ENCODE results near the gene PIEZO2. TPM values are rescaled to one million over a fixed set of nuclear protein-coding genes. Genes with fewer than 3 reads are reported as not detected.

PIEZO2 gene
- total and polyA plus RNA-seq, 2 donors (not counting 1 experiment from before 2014, with no cell fraction given), result not detected

- no peak for TF ChIP-seq EZH2 (IDR thresholded peaks at IDR 0.05; ENCODE audit: borderline replicate concordance, insufficient read depth, low read depth, low read length, poor library complexity, severe bottlenecking)
- no peak overlapping the region for H3K4me3 Mint-ChIP-seq
- Histone ChIP-seq H3K27me3 (replicated peaks in 1 of 4; ENCODE audit: control extremely low read depth in 1 of 4, control insufficient read depth in 3 of 4, insufficient read depth in 4 of 4, low read length in 3 of 4) (no peaks in the 10 kb centered on the region), H3K9ac (ENCODE audit: low read length) (no peak overlapping the region), H4K20me1 (ENCODE audit: control insufficient read depth, insufficient read depth, low read length, poor library complexity, severe bottlenecking) (no peaks in the 10 kb centered on the region), H3K9me3 (ENCODE audit: control extremely low read depth in 1 of 3, control insufficient read depth in 2 of 3, insufficient read depth in 1 of 3, low read length in 2 of 3) (no peaks in the 10 kb centered on the region), H3K4me3 (ENCODE audit: control extremely low read depth in 1 of 5, extremely low read depth in 1 of 5, insufficient read depth in 1 of 5, low read depth in 2 of 5, low read length in 4 of 5) (no peak overlapping the region), H3K79me2 (ENCODE audit: control insufficient read depth, insufficient read depth, low read length) (no peaks in the 10 kb centered on the region), H3K36me3 (replicated peaks in 1 of 2; ENCODE audit: control extremely low read depth in 1 of 2, control insufficient read depth in 1 of 2, extremely low read depth in 1 of 2, insufficient read depth in 2 of 2, low read length in 1 of 2) (no peaks in the 10 kb centered on the region), H3K4me2 (replicated peaks; ENCODE audit: low read depth, low read length, poor library complexity, severe bottlenecking) (no peak overlapping the region), H2AFZ (ENCODE audit: insufficient read depth, low read depth, low read length, poor library complexity, severe bottlenecking) (no peak overlapping the region), H3K27ac (ENCODE audit: low read length in 2 of 2) (no peak overlapping the region), H3K4me1 (ENCODE audit: control insufficient read depth in 2 of 2, insufficient read depth in 2 of 2, low read length in 2 of 2) (no peaks in the 10 kb centered on the region)
- ChIA-PET CTCF (no interaction called here), POLR2A (no interaction called here)
- intact Hi-C loops (cut with micrococcal nuclease), result no loop called here
- H3K27ac Mint-ChIP-seq, result no peak overlapping the region
- no peak for DNase-seq
- H3K9me3 Mint-ChIP-seq (ENCODE audit: insufficient read depth), result no peaks in the 10 kb centered on the region
- WGBS (ENCODE audit: insufficient coverage), result 100% methylated on average over 1 of the region's 3 CpGs
- no peak for ATAC-seq (ENCODE audit: low read depth)
- peaks cover 14% of the 10 kb centered on the region for H3K27me3 Mint-ChIP-seq
- no peaks in the 10 kb centered on the region for H3K4me1 Mint-ChIP-seq
Measured at GRCh38 chr18:11165138-11165537, 15.8 kb upstream of the PIEZO2 start.

GRCh38 chr18:11163665-11164064 lies 14.3 kb upstream of the PIEZO2 start:
- peaks cover 23% of the 10 kb centered on the region for H3K27me3 Mint-ChIP-seq
- H3K9me3 Mint-ChIP-seq (ENCODE audit: insufficient read depth), result no peaks in the 10 kb centered on the region
- TF ChIP-seq EZH2 (IDR thresholded peaks at IDR 0.05; ENCODE audit: borderline replicate concordance, insufficient read depth, low read depth, low read length, poor library complexity, severe bottlenecking) (no peak), CTCF (IDR thresholded peaks at IDR 0.05) (no peak)
- Histone ChIP-seq H3K9ac (ENCODE audit: low read length) (no peak overlapping the region), H2AFZ (ENCODE audit: insufficient read depth, low read depth, low read length, poor library complexity, severe bottlenecking) (no peak overlapping the region), H4K20me1 (ENCODE audit: control insufficient read depth, insufficient read depth, low read length, poor library complexity, severe bottlenecking) (no peaks in the 10 kb centered on the region), H3K4me2 (replicated peaks; ENCODE audit: low read depth, low read length, poor library complexity, severe bottlenecking) (no peak overlapping the region), H3K9me3 (ENCODE audit: control extremely low read depth in 1 of 3, control insufficient read depth in 2 of 3, insufficient read depth in 1 of 3, low read length in 2 of 3) (no peaks in the 10 kb centered on the region), H3K4me1 (ENCODE audit: control insufficient read depth in 2 of 2, insufficient read depth in 2 of 2, low read length in 2 of 2) (no peaks in the 10 kb centered on the region), H3K27me3 (replicated peaks in 1 of 4; ENCODE audit: control extremely low read depth in 1 of 4, control insufficient read depth in 3 of 4, insufficient read depth in 4 of 4, low read length in 3 of 4) (peaks cover 0 to 2% (median 0%) of the 10 kb centered on the region in 4 experiments), H3K36me3 (replicated peaks in 1 of 2; ENCODE audit: control extremely low read depth in 1 of 2, control insufficient read depth in 1 of 2, extremely low read depth in 1 of 2, insufficient read depth in 2 of 2, low read length in 1 of 2) (no peaks in the 10 kb centered on the region), H3K4me3 (ENCODE audit: control extremely low read depth in 1 of 5, extremely low read depth in 1 of 5, insufficient read depth in 1 of 5, low read depth in 2 of 5, low read length in 4 of 5) (no peak overlapping the region), H3K27ac (ENCODE audit: low read length in 2 of 2) (no peak overlapping the region), H3K79me2 (ENCODE audit: control insufficient read depth, insufficient read depth, low read length) (no peaks in the 10 kb centered on the region)
- intact Hi-C loops (cut with micrococcal nuclease), result no loop called here
- POLR2A ChIA-PET, result no interaction called here
- ATAC-seq (ENCODE audit: low read depth) (no peak), DNase-seq (no peak)
- CTCF ChIA-PET, result no interaction called here
- H3K4me1 Mint-ChIP-seq, result no peaks in the 10 kb centered on the region
- no peak overlapping the region for H3K4me3 Mint-ChIP-seq
- H3K27ac Mint-ChIP-seq, result no peak overlapping the region
- 17% methylated on average over 13 of the region's 18 CpGs for WGBS (ENCODE audit: insufficient coverage)

Data from B cell (primary cell).